Measurements from ENCODE around the gene RBPMS2. TPM values are rescaled to one million over a fixed set of nuclear protein-coding genes. Genes with fewer than 3 reads are reported as not detected.

RBPMS2 gene
- polyA plus RNA-seq, 1 of the 3 experiments (the other 2 are of a cell fraction) = 6.5 TPM

DNA sequence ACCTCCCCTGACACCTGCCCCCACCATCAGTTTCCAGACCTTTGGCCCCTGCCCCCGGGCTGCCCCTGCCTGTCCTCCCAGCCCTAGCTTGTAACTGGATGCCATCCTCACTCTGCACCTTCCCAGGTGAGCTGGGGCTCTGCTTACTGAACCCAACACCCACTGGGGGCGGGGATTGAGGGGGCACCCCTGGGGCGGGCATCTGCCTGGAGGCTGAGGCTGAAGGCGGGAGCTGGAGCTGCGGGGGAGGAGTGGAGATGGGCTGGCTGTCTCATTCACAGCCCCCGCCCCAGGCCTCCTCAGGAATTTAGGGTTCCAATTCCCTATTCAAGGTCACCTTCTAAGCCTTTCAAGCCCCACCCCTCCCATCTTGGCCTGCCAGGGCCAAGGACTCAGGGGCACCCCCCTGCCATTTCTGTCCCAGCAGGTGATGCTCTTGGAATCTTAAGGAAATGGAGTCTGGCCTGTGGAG is 32.4 kb upstream of the RBPMS2 start:
- no peaks in the 10 kb centered on the region for H3K79me2 ChIP-seq (ENCODE audit: insufficient read depth)
- 80% methylated on average over 3 of the region's 6 CpGs for WGBS (ENCODE audit: low lambda C conversion rate)
- H3K36me3 ChIP-seq (replicated peaks in 1 of 2; ENCODE audit: control insufficient read depth in 1 of 2, insufficient read depth in 2 of 2, low read length in 1 of 2) = no peaks in the 10 kb centered on the region
- no peak for DNase-seq
- H3K9ac ChIP-seq = no peak overlapping the region
- H2AFZ ChIP-seq (ENCODE audit: low read depth) = no peak overlapping the region
- no peaks in the 10 kb centered on the region for H3K9me2 ChIP-seq
- no peaks in the 10 kb centered on the region for H4K20me1 ChIP-seq (ENCODE audit: insufficient read depth)
- H3K27ac ChIP-seq (ENCODE audit: low read depth in 2 of 2, low read length in 1 of 2) = no peak overlapping the region
- ChIA-PET POLR2A (no interaction called here), CTCF (interaction anchor here (1.5 to 9.5 kb wide), 6 partner anchors 19 to 246 kb away, joined by 4 to 286 read pairs (median 19); no protein-coding TSS in a partner anchor)
- no peak for TF ChIP-seq TEAD4 (IDR thresholded peaks at IDR 0.05; ENCODE audit: borderline replicate concordance, insufficient read depth)
- TF ChIP-seq GATA2 (CRISPR knock-in tag; IDR thresholded peaks at IDR 0.05) = no peak
- no peak for TF ChIP-seq FOXM1 (IDR thresholded peaks at IDR 0.05; ENCODE audit: low read depth)
- TF ChIP-seq TAF1 (IDR thresholded peaks at IDR 0.05; ENCODE audit: borderline replicate concordance, low read depth, low read length) = no peak
- no peak for TF ChIP-seq NRF1 (IDR thresholded peaks at IDR 0.05; ENCODE audit: low read depth, low read length)
- TF ChIP-seq ZBTB33 (IDR thresholded peaks at IDR 0.05; ENCODE audit: borderline replicate concordance, low read depth) = no peak
- no peak for TF ChIP-seq CHD2 (IDR thresholded peaks at IDR 0.05; ENCODE audit: low read length, partially characterized antibody)
- no peak for TF ChIP-seq RFX5 (IDR thresholded peaks at IDR 0.05; ENCODE audit: low read length)
- no peak for TF ChIP-seq RXRA (IDR thresholded peaks at IDR 0.05; ENCODE audit: borderline replicate concordance, low read depth)
- no peak for TF ChIP-seq MEF2A (IDR thresholded peaks at IDR 0.05; ENCODE audit: borderline replicate concordance, low read depth)
- TF ChIP-seq MXI1 (IDR thresholded peaks at IDR 0.05; ENCODE audit: low read depth, low read length) = no peak
- TF ChIP-seq SMC3 (IDR thresholded peaks at IDR 0.05; ENCODE audit: low read depth, low read length) = no peak
- no peaks in the 10 kb centered on the region for H3K9me3 ChIP-seq
- no peaks in the 10 kb centered on the region for H3K27me3 ChIP-seq (ENCODE audit: insufficient read depth)
- no peak overlapping the region for H3K4me3 ChIP-seq (ENCODE audit: low read depth in 2 of 2, low read length in 1 of 2)
- no peaks in the 10 kb centered on the region for H3F3A ChIP-seq (replicated peaks; ENCODE audit: insufficient read depth)
- H3K4me1 ChIP-seq (ENCODE audit: control insufficient read depth in 1 of 2, insufficient read depth in 2 of 2, low read depth in 1 of 2, low read length in 1 of 2) = peaks cover 0 to 5% of the 10 kb centered on the region in 2 experiments; a peak in 2 of 4 replicates
- no peak overlapping the region for H3K4me2 ChIP-seq

DNA sequence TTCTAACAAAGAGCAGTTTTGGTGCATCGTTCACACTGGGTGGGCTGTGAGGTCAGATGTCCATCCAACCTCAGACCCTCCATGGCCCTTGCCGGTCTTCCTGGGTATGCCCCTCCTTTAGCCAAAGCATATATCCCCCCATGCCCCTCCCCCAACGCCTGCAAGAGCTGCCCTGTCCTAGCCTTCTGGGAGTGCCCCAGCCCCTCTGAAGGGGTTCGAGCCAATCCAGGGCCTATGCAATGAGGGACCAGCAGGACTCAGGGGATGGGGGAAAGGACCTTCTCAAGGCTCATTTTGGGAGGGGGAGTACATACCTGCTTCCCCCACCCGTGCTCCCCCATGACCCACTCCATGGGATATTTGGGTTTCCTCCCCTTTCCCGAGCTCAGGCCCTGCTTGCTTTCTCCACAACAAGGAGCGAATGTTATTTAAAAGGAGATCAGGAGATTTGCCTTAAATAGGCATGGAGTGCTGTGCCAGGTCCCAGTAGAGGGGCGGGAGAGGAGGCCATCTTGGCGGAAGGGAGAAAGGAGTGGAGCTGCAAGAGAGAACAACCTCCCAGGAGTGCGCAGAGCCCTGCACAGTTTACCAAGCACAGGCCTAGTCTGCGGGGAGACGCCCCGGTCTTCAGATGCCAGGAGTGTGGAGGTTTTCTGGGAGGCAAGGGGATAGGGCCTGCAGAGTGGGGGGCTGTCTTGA is 31.8 kb upstream of the RBPMS2 start:
- no peak overlapping the region for H3K4me3 ChIP-seq (ENCODE audit: low read depth in 2 of 2, low read length in 1 of 2)
- H3K27ac ChIP-seq (ENCODE audit: low read depth in 2 of 2, low read length in 1 of 2) = no peak overlapping the region
- no peaks in the 10 kb centered on the region for H4K20me1 ChIP-seq (ENCODE audit: insufficient read depth)
- H3F3A ChIP-seq (replicated peaks; ENCODE audit: insufficient read depth) = no peaks in the 10 kb centered on the region
- no peak for DNase-seq
- ChIA-PET CTCF (interaction anchor here (1.5 to 9.5 kb wide), 4 partner anchors 58 to 247 kb away, joined by 4 to 286 read pairs (median 30); no protein-coding TSS in a partner anchor), POLR2A (no interaction called here)
- H3K4me1 ChIP-seq (ENCODE audit: control insufficient read depth in 1 of 2, insufficient read depth in 2 of 2, low read depth in 1 of 2, low read length in 1 of 2) = peaks cover 0 to 4% of the 10 kb centered on the region in 2 experiments; a peak in 1 of 4 replicates
- no peaks in the 10 kb centered on the region for H3K27me3 ChIP-seq (ENCODE audit: insufficient read depth)
- H3K9me2 ChIP-seq = no peaks in the 10 kb centered on the region
- no peak for TF ChIP-seq SMC3 (IDR thresholded peaks at IDR 0.05; ENCODE audit: low read depth, low read length)
- no peak overlapping the region for H2AFZ ChIP-seq (ENCODE audit: low read depth)
- WGBS (ENCODE audit: low lambda C conversion rate) = 82% methylated on average over 13 of the region's 13 CpGs
- no peaks in the 10 kb centered on the region for H3K79me2 ChIP-seq (ENCODE audit: insufficient read depth)
- H3K36me3 ChIP-seq (replicated peaks in 1 of 2; ENCODE audit: control insufficient read depth in 1 of 2, insufficient read depth in 2 of 2, low read length in 1 of 2) = no peaks in the 10 kb centered on the region
- no peaks in the 10 kb centered on the region for H3K9me3 ChIP-seq
- H3K9ac ChIP-seq = no peak overlapping the region
- no peak overlapping the region for H3K4me2 ChIP-seq
